ENCODE data around the gene SND1.
"Not testable (repeated sequence)": the region's sequence is repeated elsewhere in the genome, so short reads cannot be mapped to it uniquely, and the experiment has no call there.

Gene SND1

GRCh38 chr7:127665922-127666321, 13.9 kb downstream of the SND1 start:
- FAIRE-seq (no peak), DNase-seq (ENCODE audit: insufficient read length, low spot score) (no peak)
- no peak for TF ChIP-seq CTCF (IDR thresholded peaks at IDR 0.05; ENCODE audit: insufficient read depth, missing control alignments)

GRCh38 chr7:127666602-127667001, 14.6 kb downstream of the SND1 start:
- FAIRE-seq, result no peak
- TF ChIP-seq CTCF (IDR thresholded peaks at IDR 0.05; ENCODE audit: insufficient read depth, missing control alignments), result no peak
- no peak for DNase-seq (ENCODE audit: insufficient read length, low spot score)

- FAIRE-seq, result no peak
- no peak for DNase-seq (ENCODE audit: insufficient read length, low spot score)
- TF ChIP-seq CTCF (IDR thresholded peaks at IDR 0.05; ENCODE audit: insufficient read depth, missing control alignments), result no peak
Measured at GRCh38 chr7:127667017-127667670, 15.2 kb downstream of the SND1 start.

GRCh38 chr7:127667759-127668530, 16.0 kb downstream of the SND1 start:
- no peak for DNase-seq (ENCODE audit: insufficient read length, low spot score)
- FAIRE-seq, result no peak
- TF ChIP-seq CTCF (IDR thresholded peaks at IDR 0.05; ENCODE audit: insufficient read depth, missing control alignments), result no peak

- TF ChIP-seq CTCF (IDR thresholded peaks at IDR 0.05; ENCODE audit: insufficient read depth, missing control alignments), result no peak
- DNase-seq (ENCODE audit: insufficient read length, low spot score), result no peak
Measured at GRCh38 chr7:127671341-127671740, 19.3 kb downstream of the SND1 start.

GRCh38 chr7:127673902-127674301, 21.9 kb downstream of the SND1 start:
- DNase-seq (ENCODE audit: insufficient read length, low spot score), result no peak
- no peak for TF ChIP-seq CTCF (IDR thresholded peaks at IDR 0.05; ENCODE audit: insufficient read depth, missing control alignments)
- no peak for FAIRE-seq

More at GRCh38 chr7:127671341-127671740, 19.3 kb downstream of the SND1 start:
- no peak for FAIRE-seq

GRCh38 chr7:127674361-127674760, 22.4 kb downstream of the SND1 start:
- no peak for DNase-seq (ENCODE audit: insufficient read length, low spot score)
- no peak for FAIRE-seq
- TF ChIP-seq CTCF (IDR thresholded peaks at IDR 0.05; ENCODE audit: insufficient read depth, missing control alignments), result no peak

- not testable (repeated sequence) for DNase-seq (ENCODE audit: insufficient read length, low spot score); FAIRE-seq
Measured at GRCh38 chr7:127674923-127675322, 22.9 kb downstream of the SND1 start.

Measured in D721Med (cell line).